H9 (cell line): Measurements from ENCODE around the gene TMEM132D. TPM values are rescaled to one million over a fixed set of nuclear protein-coding genes. Genes with fewer than 3 reads are reported as not detected.

Experiments used
- DNase-seq: peaks from one replicate; pipeline ENCODE4 v3.0.0-alpha.2; 2017
- H2AFZ ChIP-seq: one replicate; pipeline ENCODE4 v1.6.1; 2013; ENCODE audit warnings: mild to moderate bottlenecking, low read length, control low read depth, moderate library complexity
- H2AK5ac ChIP-seq: 2 replicates; pipeline ENCODE4 v1.6.1; 2013; ENCODE audit warnings: low read length, control low read depth, mixed read lengths; ENCODE audit not compliant: insufficient read length
- H2BK120ac ChIP-seq: one replicate; pipeline ENCODE4 v1.6.1; 2013; ENCODE audit warnings: low read depth, mild to moderate bottlenecking, low read length, control low read depth, inconsistent platforms; ENCODE audit not compliant: poor library complexity, severe bottlenecking
- H2BK12ac ChIP-seq: 2 replicates; pipeline ENCODE4 v1.6.1; 2013; ENCODE audit warnings: low read length, control low read depth, mixed read lengths, low read depth; ENCODE audit not compliant: insufficient read length
- H2BK15ac ChIP-seq: 2 replicates; pipeline ENCODE4 v1.6.1; 2013; ENCODE audit warnings: low read depth, low read length, control low read depth
- H2BK20ac ChIP-seq: one replicate; pipeline ENCODE4 v1.6.1; 2013; ENCODE audit warnings: low read depth, mild to moderate bottlenecking, low read length, control low read depth, inconsistent platforms; ENCODE audit not compliant: poor library complexity, severe bottlenecking
- H2BK5ac ChIP-seq: 2 replicates; pipeline ENCODE4 v1.6.1; 2013; ENCODE audit warnings: low read length, control low read depth, mixed read lengths; ENCODE audit not compliant: insufficient read length
- H3K14ac ChIP-seq: 2 replicates; pipeline ENCODE4 v1.6.1; 2013; ENCODE audit warnings: low read length, control low read depth; ENCODE audit not compliant: insufficient read depth
- H3K18ac ChIP-seq: 2 replicates; pipeline ENCODE4 v1.6.1; 2013; ENCODE audit warnings: low read depth, mild to moderate bottlenecking, mixed read lengths, low read length, control low read depth; ENCODE audit not compliant: insufficient read length
- H3K23ac ChIP-seq: 2 replicates; pipeline ENCODE4 v1.6.1; 2013; ENCODE audit warnings: low read length, control low read depth, mixed read lengths, low read depth; ENCODE audit not compliant: insufficient read length
- H3K23me2 ChIP-seq: 2 replicates; pipeline ENCODE4 v1.6.1; 2013; ENCODE audit warnings: low read depth, mild to moderate bottlenecking, mixed read lengths, low read length, control low read depth; ENCODE audit not compliant: insufficient read length, poor library complexity, severe bottlenecking
- H3K27ac ChIP-seq: 2 replicates; pipeline ENCODE4 v1.5.1; 2013; ENCODE audit warnings: low read length, control low read depth, mixed read lengths, low read depth; ENCODE audit not compliant: insufficient read length
- H3K27me3 ChIP-seq: 2 replicates; pipeline ENCODE4 v1.6.1; 2013; ENCODE audit warnings: low read length, control low read depth, inconsistent platforms; ENCODE audit not compliant: insufficient read depth
- H3K4ac ChIP-seq: 2 replicates; pipeline ENCODE4 v1.6.1; 2013; ENCODE audit warnings: low read depth, mild to moderate bottlenecking, control low read depth, inconsistent platforms, low read length, moderate library complexity
- H3K4me1 ChIP-seq: 2 replicates; pipeline ENCODE4 v1.6.1; 2013; ENCODE audit warnings: low read length, control low read depth, inconsistent platforms; ENCODE audit not compliant: insufficient read depth
- H3K4me2 ChIP-seq: 2 replicates; pipeline ENCODE4 v1.6.1; 2013; ENCODE audit warnings: low read length, control low read depth, mixed read lengths; ENCODE audit not compliant: insufficient read length, insufficient read depth
- H3K56ac ChIP-seq: 2 replicates; pipeline ENCODE4 v1.6.1; 2013; ENCODE audit warnings: low read depth, mild to moderate bottlenecking, mixed read lengths, low read length, control low read depth; ENCODE audit not compliant: insufficient read length
- H3K79me1 ChIP-seq: 2 replicates; pipeline ENCODE4 v1.6.1; 2013; ENCODE audit warnings: low read depth, mild to moderate bottlenecking, moderate library complexity, low read length, control low read depth, inconsistent platforms; ENCODE audit not compliant: insufficient read depth, poor library complexity, severe bottlenecking
- H3K79me2 ChIP-seq: 2 replicates; pipeline ENCODE4 v1.6.1; 2013; ENCODE audit warnings: low read length, control low read depth, inconsistent platforms; ENCODE audit not compliant: insufficient read depth
- H3K9ac ChIP-seq: 2 replicates; pipeline ENCODE4 v1.6.1; 2013; ENCODE audit warnings: low read length, control low read depth, mixed read lengths; ENCODE audit not compliant: insufficient read length; ENCODE audit errors: extremely low read depth
- H3K9me3 ChIP-seq: one replicate; pipeline ENCODE4 v1.6.1; 2013; ENCODE audit warnings: low read depth, low read length, inconsistent platforms; ENCODE audit not compliant: control insufficient read depth
- H3T11ph ChIP-seq: one replicate; pipeline ENCODE4 v1.6.1; 2013; ENCODE audit warnings: mild to moderate bottlenecking, low read length, control low read depth, inconsistent platforms
- H4K20me1 ChIP-seq: one replicate; pipeline ENCODE4 v1.6.1; 2013; ENCODE audit not compliant: control insufficient read depth, insufficient read length, insufficient read depth
- H4K5ac ChIP-seq: 2 replicates; pipeline ENCODE4 v1.6.1; 2013; ENCODE audit warnings: low read depth, mild to moderate bottlenecking, mixed read lengths, low read length, control low read depth; ENCODE audit not compliant: insufficient read length
- H4K8ac ChIP-seq: replicated peaks from 2 replicates; pipeline ENCODE4 v1.6.1; 2013; ENCODE audit warnings: low read length, control low read depth, mixed read lengths, low read depth; ENCODE audit not compliant: insufficient read length
- H4K91ac ChIP-seq: 2 replicates; pipeline ENCODE4 v1.6.1; 2013; ENCODE audit warnings: low read depth, mild to moderate bottlenecking, moderate library complexity, mixed read lengths, low read length, control low read depth; ENCODE audit not compliant: insufficient read length
- H3K27ac Mint-ChIP-seq, 3 experiments: 2 replicates in 2 of 3; 3 replicates in 1 of 3; pipeline ENCODE4 v1.8.0; 2020 to 2021; ENCODE audit warnings: mixed read lengths in 3 of 3, mild to moderate bottlenecking in 1 of 3, moderate library complexity in 1 of 3
- H3K27me3 Mint-ChIP-seq: 2 replicates; pipeline ENCODE4 v1.8.0; 2021; ENCODE audit warnings: low read depth, mild to moderate bottlenecking, moderate library complexity, mixed read lengths
- H3K36me3 Mint-ChIP-seq, 3 experiments: 2 replicates in 2 of 3; 3 replicates in 1 of 3; pipeline ENCODE4 v1.8.0; 2020 to 2021; ENCODE audit warnings: low read depth in 3 of 3, mixed read lengths in 3 of 3; ENCODE audit not compliant: insufficient read depth in 1 of 3
- H3K4me1 Mint-ChIP-seq, 2 experiments: 2 replicates each; pipeline ENCODE4 v1.8.0; 2020; ENCODE audit warnings: mixed read lengths in 2 of 2
- H3K4me3 Mint-ChIP-seq, 2 experiments: 2 replicates in 1 of 2; 3 replicates in 1 of 2; pipeline ENCODE4 v1.8.0; 2020 to 2021; ENCODE audit warnings: mild to moderate bottlenecking in 2 of 2, mixed read lengths in 2 of 2, moderate library complexity in 1 of 2
- H3K9me3 Mint-ChIP-seq, 2 experiments: 2 replicates in 1 of 2; 3 replicates in 1 of 2; pipeline ENCODE4 v1.8.0; 2020; ENCODE audit warnings: mild to moderate bottlenecking in 2 of 2, mixed read lengths in 2 of 2, moderate library complexity in 1 of 2
- WGBS: extraction: QIAGEN DNeasy Blood & Tissue Kit; methylation state at CpG from one replicate; pipeline ENCODE4 v1.1.7; 2013; ENCODE audit warnings: missing lambda C conversion rate, low lambda C conversion rate, mixed read lengths; ENCODE audit not compliant: insufficient read length; ENCODE audit errors: extremely low coverage; 5-methylcytosine and 5-hydroxymethylcytosine counted together
- total RNA-seq: library from RNA; stranded (reverse); gene quantifications from 2 replicates; pipeline ENCODE4 v1.2.1, GENCODE V29; 2021
- TF ChIP-seq, protein P1 (sequence below): fragments of 200-600 bp; sonication (generic); conservative IDR thresholded peaks from 3 replicates; pipeline ENCODE4 v1.8.0; 2021; ENCODE audit warnings: antibody characterized with exemption, mild to moderate bottlenecking

Gene TMEM132D
- total RNA-seq, 1 experiment from 2014 or later = 6.1 TPM

DNA sequence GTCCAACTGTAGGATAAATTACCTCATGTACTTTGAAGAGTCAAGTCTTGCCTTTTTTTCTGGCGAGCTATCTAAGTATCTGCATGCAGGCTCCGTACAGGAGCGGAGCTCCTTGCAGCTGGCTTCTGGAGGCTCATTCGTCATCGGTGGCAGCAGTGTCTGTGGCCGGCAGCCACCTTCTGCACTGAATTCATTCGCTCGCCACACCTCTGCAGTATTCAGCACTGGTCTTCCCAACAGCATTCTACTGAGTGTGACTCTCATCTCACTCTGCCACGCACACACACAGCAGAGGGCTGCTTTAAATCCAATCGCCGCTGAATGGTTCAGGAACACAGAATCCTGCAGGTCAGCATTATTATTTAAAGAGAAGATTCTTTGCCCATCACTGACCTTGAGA, 850.6 kb downstream of the TMEM132D start:
- Histone ChIP-seq H3K27me3 (no peaks in the 10 kb centered on the region; the same call in 1 of the 2 replicates), H3K56ac (no peak overlapping the region), H3K4me1 (no peaks in the 10 kb centered on the region), H3K9ac (no peak overlapping the region), H4K91ac (no peak overlapping the region), H2BK120ac (no peak overlapping the region), H3K14ac (no peak overlapping the region), H3K79me1 (no peaks in the 10 kb centered on the region), H4K8ac (no peak overlapping the region), H2BK5ac (no peak overlapping the region), H3K23ac (no peak overlapping the region), H3K4me2 (no peak overlapping the region), H3K23me2 (no peaks in the 10 kb centered on the region), H3K79me2 (no peaks in the 10 kb centered on the region), H2BK20ac (no peak overlapping the region), H4K20me1 (no peaks in the 10 kb centered on the region), H2BK12ac (no peak overlapping the region), H4K5ac (no peak overlapping the region), H3K18ac (no peak overlapping the region), H3K9me3 (no peaks in the 10 kb centered on the region), H3K4ac (no peak overlapping the region), H2AFZ (no peak overlapping the region), H3T11ph (no peak overlapping the region), H3K27ac (no peak overlapping the region), H2BK15ac (no peak overlapping the region), H2AK5ac (no peak overlapping the region)
- Mint-ChIP-seq H3K36me3 (no peaks in the 10 kb centered on the region), H3K27me3 (peaks cover 14% of the 10 kb centered on the region), H3K4me1 (peaks cover 2 to 7% of the 10 kb centered on the region in 2 experiments; a peak in 3 of 4 replicates), H3K9me3 (no peaks in the 10 kb centered on the region; a peak in 2 of 5 replicates), H3K27ac (no peak overlapping the region), H3K4me3 (no peak overlapping the region)
- TF ChIP-seq, protein P1, sequence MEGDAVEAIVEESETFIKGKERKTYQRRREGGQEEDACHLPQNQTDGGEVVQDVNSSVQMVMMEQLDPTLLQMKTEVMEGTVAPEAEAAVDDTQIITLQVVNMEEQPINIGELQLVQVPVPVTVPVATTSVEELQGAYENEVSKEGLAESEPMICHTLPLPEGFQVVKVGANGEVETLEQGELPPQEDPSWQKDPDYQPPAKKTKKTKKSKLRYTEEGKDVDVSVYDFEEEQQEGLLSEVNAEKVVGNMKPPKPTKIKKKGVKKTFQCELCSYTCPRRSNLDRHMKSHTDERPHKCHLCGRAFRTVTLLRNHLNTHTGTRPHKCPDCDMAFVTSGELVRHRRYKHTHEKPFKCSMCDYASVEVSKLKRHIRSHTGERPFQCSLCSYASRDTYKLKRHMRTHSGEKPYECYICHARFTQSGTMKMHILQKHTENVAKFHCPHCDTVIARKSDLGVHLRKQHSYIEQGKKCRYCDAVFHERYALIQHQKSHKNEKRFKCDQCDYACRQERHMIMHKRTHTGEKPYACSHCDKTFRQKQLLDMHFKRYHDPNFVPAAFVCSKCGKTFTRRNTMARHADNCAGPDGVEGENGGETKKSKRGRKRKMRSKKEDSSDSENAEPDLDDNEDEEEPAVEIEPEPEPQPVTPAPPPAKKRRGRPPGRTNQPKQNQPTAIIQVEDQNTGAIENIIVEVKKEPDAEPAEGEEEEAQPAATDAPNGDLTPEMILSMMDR = no peak
- no peak for DNase-seq
- no CpG with 5 or more reads among the region's 11 CpGs for WGBS
